ENCODE measurements around the gene AREL1. TPM values are rescaled to one million over a fixed set of nuclear protein-coding genes. Genes with fewer than 3 reads are reported as not detected.
A peak's percentile ranks its signal among the peaks of the same experiment; 100 is the strongest.

AREL1 gene
- total and polyA plus RNA-seq, 4 donors, result 35.6 to 54.7 (median 46.2) TPM

- Histone ChIP-seq H3K9me3 (ENCODE audit: control insufficient read depth, insufficient read depth, low read length) (no peaks in the 10 kb centered on the region), H3K4me1 (ENCODE audit: control insufficient read depth, insufficient read depth, low read length) (peaks cover 12% of the 10 kb centered on the region), H3K27me3 (ENCODE audit: control insufficient read depth, insufficient read depth, low read length) (no peaks in the 10 kb centered on the region), H3K27ac (ENCODE audit: low read depth, low read length) (no peak overlapping the region), H3K36me3 (ENCODE audit: control insufficient read depth, insufficient read depth, low read length) (peaks cover 18% of the 10 kb centered on the region), H3K4me3 (ENCODE audit: low read depth, low read length) (no peak overlapping the region)
- WGBS (ENCODE audit: insufficient coverage), result no CpG with 5 or more reads among the region's 3 CpGs
- no peak for DNase-seq (ENCODE audit: low read depth in 4 of 6, low spot score in 6 of 6)
Observed at GRCh38 chr14:74654931-74655330, 57.9 kb downstream of the AREL1 start.

GRCh38 chr14:74653386-74654138 is 59.3 kb downstream of the AREL1 start:
- H3K4me1 ChIP-seq (ENCODE audit: control insufficient read depth, insufficient read depth, low read length), result peaks cover 17% of the 10 kb centered on the region
- H3K4me3 ChIP-seq (ENCODE audit: low read depth, low read length), result no peak overlapping the region
- H3K9me3 ChIP-seq (ENCODE audit: control insufficient read depth, insufficient read depth, low read length), result no peaks in the 10 kb centered on the region
- H3K27me3 ChIP-seq (ENCODE audit: control insufficient read depth, insufficient read depth, low read length), result no peaks in the 10 kb centered on the region
- WGBS (ENCODE audit: insufficient coverage), result 56% methylated on average over 12 of the region's 15 CpGs
- peaks cover 11% of the 10 kb centered on the region for H3K36me3 ChIP-seq (ENCODE audit: control insufficient read depth, insufficient read depth, low read length)
- no peak overlapping the region for H3K27ac ChIP-seq (ENCODE audit: low read depth, low read length)
- peak in 1 of 6 donors; percentile 44 for DNase-seq (ENCODE audit: low read depth in 4 of 6, low spot score in 6 of 6)

- 52% methylated on average over 4 of the region's 4 CpGs for WGBS (ENCODE audit: insufficient coverage)
- no peaks in the 10 kb centered on the region for H3K27me3 ChIP-seq (ENCODE audit: control insufficient read depth, insufficient read depth, low read length)
- H3K4me3 ChIP-seq (ENCODE audit: low read depth, low read length), result no peak overlapping the region
- peaks cover 27% of the 10 kb centered on the region for H3K4me1 ChIP-seq (ENCODE audit: control insufficient read depth, insufficient read depth, low read length)
- peaks cover 11% of the 10 kb centered on the region for H3K36me3 ChIP-seq (ENCODE audit: control insufficient read depth, insufficient read depth, low read length)
- H3K27ac ChIP-seq (ENCODE audit: low read depth, low read length), result no peak overlapping the region
- no peak for DNase-seq (ENCODE audit: low read depth in 4 of 6, low spot score in 6 of 6)
- no peaks in the 10 kb centered on the region for H3K9me3 ChIP-seq (ENCODE audit: control insufficient read depth, insufficient read depth, low read length)
Observed at GRCh38 chr14:74652541-74652940, 60.3 kb downstream of the AREL1 start.

GRCh38 chr14:74650927-74651686 is 61.8 kb downstream of the AREL1 start:
- H3K36me3 ChIP-seq (ENCODE audit: control insufficient read depth, insufficient read depth, low read length), result peaks cover 8% of the 10 kb centered on the region
- no peak for DNase-seq (ENCODE audit: low read depth in 4 of 6, low spot score in 6 of 6)
- no peaks in the 10 kb centered on the region for H3K27me3 ChIP-seq (ENCODE audit: control insufficient read depth, insufficient read depth, low read length)
- 91% methylated on average over 1 of the region's 1 CpG for WGBS (ENCODE audit: insufficient coverage)
- no peaks in the 10 kb centered on the region for H3K9me3 ChIP-seq (ENCODE audit: control insufficient read depth, insufficient read depth, low read length)
- H3K4me3 ChIP-seq (ENCODE audit: low read depth, low read length), result no peak overlapping the region
- no peak overlapping the region for H3K27ac ChIP-seq (ENCODE audit: low read depth, low read length)
- peaks cover 34% of the 10 kb centered on the region for H3K4me1 ChIP-seq (ENCODE audit: control insufficient read depth, insufficient read depth, low read length)

GRCh38 chr14:74649673-74650072 is 63.2 kb downstream of the AREL1 start:
- H3K9me3 ChIP-seq (ENCODE audit: control insufficient read depth, insufficient read depth, low read length), result no peaks in the 10 kb centered on the region
- DNase-seq (ENCODE audit: low read depth in 4 of 6, low spot score in 6 of 6), result no peak
- WGBS (ENCODE audit: insufficient coverage), result 100% methylated on average over 2 of the region's 2 CpGs
- no peaks in the 10 kb centered on the region for H3K27me3 ChIP-seq (ENCODE audit: control insufficient read depth, insufficient read depth, low read length)
- peaks cover 34% of the 10 kb centered on the region for H3K4me1 ChIP-seq (ENCODE audit: control insufficient read depth, insufficient read depth, low read length)
- no peak overlapping the region for H3K4me3 ChIP-seq (ENCODE audit: low read depth, low read length)
- peaks cover 8% of the 10 kb centered on the region for H3K36me3 ChIP-seq (ENCODE audit: control insufficient read depth, insufficient read depth, low read length)
- H3K27ac ChIP-seq (ENCODE audit: low read depth, low read length), result no peak overlapping the region

GRCh38 chr14:74649167-74649566 is 63.7 kb downstream of the AREL1 start:
- Histone ChIP-seq H3K4me3 (ENCODE audit: low read depth, low read length) (no peak overlapping the region), H3K27ac (ENCODE audit: low read depth, low read length) (no peak overlapping the region), H3K9me3 (ENCODE audit: control insufficient read depth, insufficient read depth, low read length) (no peaks in the 10 kb centered on the region), H3K27me3 (ENCODE audit: control insufficient read depth, insufficient read depth, low read length) (no peaks in the 10 kb centered on the region), H3K4me1 (ENCODE audit: control insufficient read depth, insufficient read depth, low read length) (peaks cover 34% of the 10 kb centered on the region), H3K36me3 (ENCODE audit: control insufficient read depth, insufficient read depth, low read length) (peaks cover 8% of the 10 kb centered on the region)
- no peak for DNase-seq (ENCODE audit: low read depth in 4 of 6, low spot score in 6 of 6)
- WGBS (ENCODE audit: insufficient coverage), result 78% methylated on average over 6 of the region's 7 CpGs

- DNase-seq (ENCODE audit: low read depth in 4 of 6, low spot score in 6 of 6), result no peak
- Histone ChIP-seq H3K36me3 (ENCODE audit: control insufficient read depth, insufficient read depth, low read length) (peaks cover 6% of the 10 kb centered on the region), H3K27ac (ENCODE audit: low read depth, low read length) (no peak overlapping the region), H3K9me3 (ENCODE audit: control insufficient read depth, insufficient read depth, low read length) (no peaks in the 10 kb centered on the region), H3K27me3 (ENCODE audit: control insufficient read depth, insufficient read depth, low read length) (no peaks in the 10 kb centered on the region), H3K4me3 (ENCODE audit: low read depth, low read length) (no peak overlapping the region), H3K4me1 (ENCODE audit: control insufficient read depth, insufficient read depth, low read length) (peaks cover 30% of the 10 kb centered on the region)
- WGBS (ENCODE audit: insufficient coverage), result 45% methylated on average over 7 of the region's 7 CpGs
Observed at GRCh38 chr14:74648601-74649000, 64.3 kb downstream of the AREL1 start.

GRCh38 chr14:74647678-74648461 is 65.0 kb downstream of the AREL1 start:
- WGBS (ENCODE audit: insufficient coverage), result 9% methylated on average over 7 of the region's 7 CpGs
- DNase-seq (ENCODE audit: low read depth in 4 of 6, low spot score in 6 of 6), result peak in 3 of 6 donors; percentile 15 to 77 (median 66)

GRCh38 chr14:74647061-74647677 is 65.7 kb downstream of the AREL1 start:
- Histone ChIP-seq H3K4me3 (ENCODE audit: low read depth, low read length) (no peak overlapping the region), H3K27ac (ENCODE audit: low read depth, low read length) (no peak overlapping the region), H3K4me1 (ENCODE audit: control insufficient read depth, insufficient read depth, low read length) (peaks cover 22% of the 10 kb centered on the region), H3K36me3 (ENCODE audit: control insufficient read depth, insufficient read depth, low read length) (no peaks in the 10 kb centered on the region), H3K27me3 (ENCODE audit: control insufficient read depth, insufficient read depth, low read length) (no peaks in the 10 kb centered on the region), H3K9me3 (ENCODE audit: control insufficient read depth, insufficient read depth, low read length) (no peaks in the 10 kb centered on the region)
- no peak for DNase-seq (ENCODE audit: low read depth in 4 of 6, low spot score in 6 of 6)
- 76% methylated on average over 10 of the region's 11 CpGs for WGBS (ENCODE audit: insufficient coverage)

More at GRCh38 chr14:74647678-74648461, 65.0 kb downstream of the AREL1 start:
- H3K36me3 ChIP-seq (ENCODE audit: control insufficient read depth, insufficient read depth, low read length), result peaks cover 3% of the 10 kb centered on the region
- no peaks in the 10 kb centered on the region for H3K27me3 ChIP-seq (ENCODE audit: control insufficient read depth, insufficient read depth, low read length)
- H3K4me1 ChIP-seq (ENCODE audit: control insufficient read depth, insufficient read depth, low read length), result peaks cover 25% of the 10 kb centered on the region
- peak overlapping the region; percentile 64 for H3K27ac ChIP-seq (ENCODE audit: low read depth, low read length)
- no peaks in the 10 kb centered on the region for H3K9me3 ChIP-seq (ENCODE audit: control insufficient read depth, insufficient read depth, low read length)
- no peak overlapping the region for H3K4me3 ChIP-seq (ENCODE audit: low read depth, low read length)

Data from spinal cord (tissue), 10 donors.